Esophagus squamous epithelium (tissue), 4 donors: ENCODE results near the gene RPL7A.

Experiments
- CTCF ChIP-seq, 6 experiments: fragments of 450-650 bp in 4 of 6; fragments of 200-600 bp in 2 of 6; sonication (generic) in 2 of 6; IDR thresholded peaks; one replicate each; pipeline ENCODE4 v1.5.1; 2016 to 2019; ENCODE audit warnings: antibody characterized with exemption in 6 of 6, mild to moderate bottlenecking in 4 of 6, moderate library complexity in 4 of 6
- POLR2A ChIP-seq, 4 donors: fragments of 450-650 bp; IDR thresholded peaks; one replicate each; pipeline ENCODE4 v1.6.1; 2017; ENCODE audit warnings: antibody characterized with exemption in 4 of 4, mild to moderate bottlenecking in 4 of 4, moderate library complexity in 3 of 4

- TF ChIP-seq POLR2A (IDR thresholded peaks at IDR 0.05): no peak
- TF ChIP-seq CTCF (IDR thresholded peaks at IDR 0.05): no peak
These were observed 15.0 kb upstream of the RPL7A start for GRCh38 chr9:133333011-133333410.
